H1 (cell line): Measurements from ENCODE around the gene CBFB. TPM values are rescaled to one million over a fixed set of nuclear protein-coding genes. Genes with fewer than 3 reads are reported as not detected.

Experiments
- CTCF ChIA-PET: fragments of 300-600 bp; sonication (Branson Sonifier 250); formaldehyde crosslinking; loops from one replicate; lab custom pipeline; 2021; ENCODE audit not compliant: partially characterized antibody; lab: Charles Lee
- POLR2A ChIA-PET: fragments of 300-600 bp; sonication (Branson Sonifier 250); formaldehyde crosslinking; loops from one replicate; lab custom pipeline; 2021; ENCODE audit warnings: inconsistent platforms; ENCODE audit not compliant: partially characterized antibody; lab: Charles Lee
- DNase-seq, 2 experiments: peaks; one replicate each; pipeline versions ENCODE4 v3.0.0 to v3.0.0-alpha.2; 2010 to 2022; ENCODE audit warnings: low spot score in 2 of 2, low read depth in 1 of 2, mixed read lengths in 1 of 2
- FAIRE-seq: peaks from 2 replicates; lab custom pipeline; 2011; peaks lifted over from hg19 to GRCh38; lab: Jason Lieb, UNC
- H2AFZ ChIP-seq: 2 replicates; pipeline ENCODE4 v1.8.1; 2012; ENCODE audit warnings: low read length, inconsistent platforms
- H2AK5ac ChIP-seq: 2 replicates; pipeline ENCODE4 v1.6.1; 2013; ENCODE audit warnings: low read depth, low read length
- H2BK120ac ChIP-seq: replicated peaks from 2 replicates; pipeline ENCODE3; 2013; ENCODE audit warnings: low read depth, low read length, inconsistent platforms
- H2BK12ac ChIP-seq: 2 replicates; pipeline ENCODE4 v1.6.1; 2013; ENCODE audit warnings: low read depth, low read length
- H2BK15ac ChIP-seq: 2 replicates; pipeline ENCODE4 v1.6.1; 2013; ENCODE audit warnings: low read length
- H2BK20ac ChIP-seq: 2 replicates; pipeline ENCODE4 v1.6.1; 2013; ENCODE audit warnings: low read length
- H2BK5ac ChIP-seq: 2 replicates; pipeline ENCODE4 v1.6.1; 2013; ENCODE audit warnings: low read depth, low read length
- H3K14ac ChIP-seq: 2 replicates; pipeline ENCODE4 v1.6.1; 2013; ENCODE audit warnings: inconsistent platforms; ENCODE audit not compliant: insufficient read length
- H3K18ac ChIP-seq: 2 replicates; pipeline ENCODE4 v1.6.1; 2013; ENCODE audit warnings: low read length; ENCODE audit errors: extremely low read depth
- H3K23ac ChIP-seq: 2 replicates; pipeline ENCODE4 v1.6.1; 2013; ENCODE audit warnings: inconsistent platforms; ENCODE audit not compliant: insufficient read length
- H3K23me2 ChIP-seq: 2 replicates; pipeline ENCODE4 v1.6.1; 2013; ENCODE audit warnings: low read depth, low read length
- H3K27ac ChIP-seq: 2 replicates; pipeline ENCODE4 v1.6.1; 2011; ENCODE audit warnings: low read depth, low read length, inconsistent platforms
- H3K27me3 ChIP-seq, 4 experiments: replicated peaks in 1 of 4; 1 replicate in 1 of 4; 2 replicates in 3 of 4; pipeline versions ENCODE4 v1.6.1 to v1.8.1; 2011 to 2013; ENCODE audit warnings: low read length in 3 of 4, mild to moderate bottlenecking in 3 of 4, inconsistent platforms in 2 of 4, mixed read lengths in 2 of 4, moderate library complexity in 1 of 4; ENCODE audit not compliant: control insufficient read depth in 3 of 4, insufficient read depth in 3 of 4; ENCODE audit errors: extremely low read depth in 1 of 4
- H3K36me3 ChIP-seq, 4 experiments: 2 replicates each; pipeline versions ENCODE4 v1.6.1 to v1.8.1; 2011 to 2013; ENCODE audit warnings: mild to moderate bottlenecking in 4 of 4, low read length in 3 of 4, moderate library complexity in 2 of 4, control low read depth in 1 of 4, inconsistent platforms in 1 of 4; ENCODE audit not compliant: insufficient read depth in 4 of 4, control insufficient read depth in 2 of 4
- H3K4ac ChIP-seq: replicated peaks from 2 replicates; pipeline ENCODE3; 2013; ENCODE audit warnings: low read length, low read depth, mixed read lengths, inconsistent platforms; ENCODE audit not compliant: insufficient read length
- H3K4me1 ChIP-seq, 4 experiments: replicated peaks in 1 of 4; 1 replicate in 1 of 4; 2 replicates in 3 of 4; pipeline versions ENCODE4 v1.6.1 to v1.8.1; 2011 to 2013; ENCODE audit warnings: low read length in 3 of 4, inconsistent platforms in 2 of 4, mixed read lengths in 1 of 4; ENCODE audit not compliant: insufficient read depth in 4 of 4, control insufficient read depth in 3 of 4
- H3K4me2 ChIP-seq, 2 experiments: 2 replicates each; pipeline versions ENCODE4 v1.6.1 to v1.8.1; 2011 to 2013; ENCODE audit warnings: low read depth in 2 of 2, low read length in 2 of 2, control low read depth in 1 of 2, inconsistent platforms in 1 of 2, mild to moderate bottlenecking in 1 of 2; ENCODE audit not compliant: insufficient read depth in 1 of 2
- H3K4me3 ChIP-seq, 4 experiments: fragments of 200-600, 300-600 bp in 1 of 4; sonication (generic), shearing (Covaris generic), sonication (Bioruptor Twin) in 1 of 4; 2 replicates each; pipeline versions ENCODE4 v1.5.1 to v1.8.1; 2011 to 2016; ENCODE audit warnings: low read length in 4 of 4, low read depth in 3 of 4, control low read depth in 2 of 4, inconsistent platforms in 2 of 4, mild to moderate bottlenecking in 2 of 4, mixed read lengths in 1 of 4, moderate library complexity in 1 of 4; ENCODE audit not compliant: insufficient read depth in 2 of 4; ENCODE audit errors: extremely low read depth in 1 of 4
- H3K56ac ChIP-seq: replicated peaks from 2 replicates; pipeline ENCODE3; 2013; ENCODE audit warnings: low read depth, mild to moderate bottlenecking, mixed read lengths, low read length, inconsistent platforms; ENCODE audit not compliant: insufficient read length
- H3K79me1 ChIP-seq: 2 replicates; pipeline ENCODE4 v1.6.1; 2013; ENCODE audit warnings: low read depth, low read length, control low read depth
- H3K79me2 ChIP-seq, 2 experiments: 2 replicates each; pipeline versions ENCODE4 v1.6.1 to v1.8.1; 2012 to 2013; ENCODE audit warnings: low read length in 2 of 2, mild to moderate bottlenecking in 2 of 2, inconsistent platforms in 1 of 2; ENCODE audit not compliant: insufficient read depth in 2 of 2, control insufficient read depth in 1 of 2
- H3K9ac ChIP-seq, 4 experiments: replicated peaks in 1 of 4; 1 replicate in 1 of 4; 2 replicates in 3 of 4; pipeline versions ENCODE4 v1.6.1 to v1.8.1; 2011 to 2013; ENCODE audit warnings: low read depth in 3 of 4, low read length in 3 of 4, control low read depth in 2 of 4, mild to moderate bottlenecking in 2 of 4, moderate library complexity in 2 of 4, inconsistent platforms in 1 of 4; ENCODE audit errors: extremely low read depth in 1 of 4
- H3K9me3 ChIP-seq, 2 experiments: 2 replicates each; pipeline versions ENCODE4 v1.6.1 to v1.8.1; 2012 to 2013; ENCODE audit warnings: mild to moderate bottlenecking in 2 of 2, moderate library complexity in 2 of 2, control low read depth in 1 of 2, inconsistent platforms in 1 of 2, low read depth in 1 of 2, low read length in 1 of 2, mixed read lengths in 1 of 2; ENCODE audit not compliant: insufficient read depth in 2 of 2
- H4K20me1 ChIP-seq, 2 experiments: replicated peaks in 1 of 2; 2 replicates each; pipeline versions ENCODE3 to v1.8.1; 2011 to 2013; ENCODE audit warnings: inconsistent platforms in 2 of 2, low read length in 2 of 2, mild to moderate bottlenecking in 1 of 2; ENCODE audit not compliant: insufficient read depth in 2 of 2, control insufficient read depth in 1 of 2
- H4K5ac ChIP-seq: 2 replicates; pipeline ENCODE4 v1.6.1; 2013; ENCODE audit warnings: low read length, low read depth, mixed read lengths, inconsistent platforms; ENCODE audit not compliant: insufficient read length
- H4K8ac ChIP-seq: 2 replicates; pipeline ENCODE4 v1.8.0; 2013; ENCODE audit warnings: mild to moderate bottlenecking, moderate library complexity, low read length, inconsistent platforms; ENCODE audit not compliant: insufficient read depth; ENCODE audit errors: extremely low read depth
- H4K91ac ChIP-seq: replicated peaks from 2 replicates; pipeline ENCODE3; 2013; ENCODE audit warnings: low read length, mixed read lengths, inconsistent platforms; ENCODE audit not compliant: insufficient read length
- CHD2 ChIP-seq: IDR thresholded peaks from 2 replicates; pipeline ENCODE4 v1.6.1; 2012; ENCODE audit warnings: low read length, improper control_type of control experiment
- RNF2 ChIP-seq: fragments of 200-900, 300-1000 bp; sonication (generic); IDR thresholded peaks from 2 replicates; pipeline ENCODE4 v1.7.1; 2016; ENCODE audit warnings: borderline replicate concordance, low read depth, mild to moderate bottlenecking, antibody characterized with exemption, low read length; ENCODE audit not compliant: poor library complexity, severe bottlenecking; ENCODE audit errors: missing control alignments
- SIX5 ChIP-seq: IDR thresholded peaks from 2 replicates; pipeline ENCODE4 v1.6.1; 2011; ENCODE audit warnings: mild to moderate bottlenecking, low read depth, low read length
- SP2 ChIP-seq: IDR thresholded peaks from 2 replicates; pipeline ENCODE4 v1.6.1; 2012; ENCODE audit warnings: mild to moderate bottlenecking, low read length, inconsistent platforms
- WGBS, 2 experiments: shearing (Covaris generic) in 1 of 2; methylation state at CpG; one replicate each; pipeline versions ENCODE4 v1.1.6 to v1.1.7; 2013 to 2015; ENCODE audit warnings: low lambda C conversion rate in 2 of 2, mixed read lengths in 2 of 2, inconsistent platforms in 1 of 2, low coverage in 1 of 2, missing lambda C conversion rate in 1 of 2; ENCODE audit not compliant: insufficient replicate concordance in 2 of 2, insufficient coverage in 1 of 2, insufficient read length in 1 of 2; ENCODE audit errors: extremely low coverage in 1 of 2, missing lambda C conversion rate in 1 of 2; 5-methylcytosine and 5-hydroxymethylcytosine counted together
- polyA plus RNA-seq, 7 experiments: library from polyadenylated mRNA; depleted of rRNA in 3 of 7; stranded (reverse) in 5 of 7; unstranded in 2 of 7; fragments of >200 nt in 5 of 7; fragments of 200-250 nt in 2 of 7; gene quantifications; 1 replicate in 5 of 7; 2 replicates in 1 of 7; 4 replicates in 1 of 7; pipeline versions ENCODE4 v1.2.1 to v1.2.3, GENCODE V29; 2011 to 2013; ENCODE audit warnings: missing spikeins in 2 of 7, mixed read lengths in 2 of 7
- total RNA-seq: library from RNA; stranded (reverse); fragmentation: NEBNext Ultra II Directional; extraction: Animal tissue kit (Norgen Biotek cat#: 25700); gene quantifications from 2 replicates; pipeline ENCODE4 v1.2.1, GENCODE V29; 2021
- TF ChIP-seq, protein P1 (sequence below): IDR thresholded peaks from 2 replicates; pipeline ENCODE4 v1.6.1; 2012; ENCODE audit warnings: low read length, inconsistent platforms
- TF ChIP-seq, protein P2 (sequence below): IDR thresholded peaks from 2 replicates; pipeline ENCODE4 v1.6.1; 2012; ENCODE audit warnings: inconsistent platforms

The CBFB gene
- total and polyA plus RNA-seq, 2 of the 8 experiments (the other 6 are each of a cell fraction or from before 2014, with no cell fraction given) = 11.5 to 31.6 TPM

DNA sequence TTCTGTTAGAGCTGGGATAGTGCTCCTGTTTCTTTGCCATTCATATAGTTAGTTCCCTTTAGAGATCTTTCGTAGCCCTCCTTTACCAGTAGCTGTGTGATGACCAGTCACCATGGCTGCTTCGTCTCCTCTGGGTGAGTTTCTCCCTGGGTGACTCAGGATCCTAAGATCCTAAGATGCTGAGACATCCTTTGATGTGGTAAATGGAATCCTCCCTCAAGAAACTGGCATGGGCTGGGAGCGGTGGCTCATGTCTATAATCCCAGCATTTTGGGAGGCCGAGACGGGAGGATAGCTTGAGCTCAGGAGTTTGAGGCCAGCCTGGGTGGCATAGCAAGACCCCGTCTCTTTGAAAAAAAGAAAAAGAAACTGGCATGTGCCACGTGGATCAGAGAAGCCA, 86.7 kb downstream of the CBFB start:
- Histone ChIP-seq H3K23ac (no peak overlapping the region), H3K9ac (no peak overlapping the region), H3K9me3 (no peaks in the 10 kb centered on the region), H2BK15ac (no peak overlapping the region), H2BK120ac (no peak overlapping the region), H2AK5ac (no peak overlapping the region), H3K27ac (no peak overlapping the region), H3K27me3 (no peaks in the 10 kb centered on the region), H3K4me2 (no peak overlapping the region), H4K91ac (no peak overlapping the region), H3K79me2 (peaks cover 4 to 54% of the 10 kb centered on the region in 2 experiments; a peak in 3 of 4 replicates), H2BK12ac (no peak overlapping the region), H3K56ac (no peak overlapping the region), H2AFZ (no peak overlapping the region), H3K36me3 (peaks cover 0 to 8% (median 2%) of the 10 kb centered on the region in 4 experiments; a peak in 1 of 8 replicates), H2BK5ac (no peak overlapping the region), H3K4me1 (0 out of 7 replicates have a peak, but pooled peaks cover 0 to 2% (median 0%) of the 10 kb centered on the region in 4 experiments), H3K4ac (no peak overlapping the region)
- POLR2A ChIA-PET = no interaction called here
- 91% methylated on average over 7 of the region's 7 CpGs; no CpG with 5 or more reads in 1 of the 2 experiments for WGBS, 2 experiments
- DNase-seq (no peak), FAIRE-seq (no peak)
- TF ChIP-seq, protein P1, sequence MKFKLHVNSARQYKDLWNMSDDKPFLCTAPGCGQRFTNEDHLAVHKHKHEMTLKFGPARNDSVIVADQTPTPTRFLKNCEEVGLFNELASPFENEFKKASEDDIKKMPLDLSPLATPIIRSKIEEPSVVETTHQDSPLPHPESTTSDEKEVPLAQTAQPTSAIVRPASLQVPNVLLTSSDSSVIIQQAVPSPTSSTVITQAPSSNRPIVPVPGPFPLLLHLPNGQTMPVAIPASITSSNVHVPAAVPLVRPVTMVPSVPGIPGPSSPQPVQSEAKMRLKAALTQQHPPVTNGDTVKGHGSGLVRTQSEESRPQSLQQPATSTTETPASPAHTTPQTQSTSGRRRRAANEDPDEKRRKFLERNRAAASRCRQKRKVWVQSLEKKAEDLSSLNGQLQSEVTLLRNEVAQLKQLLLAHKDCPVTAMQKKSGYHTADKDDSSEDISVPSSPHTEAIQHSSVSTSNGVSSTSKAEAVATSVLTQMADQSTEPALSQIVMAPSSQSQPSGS = no peak
- TF ChIP-seq RNF2 (no peak), SP2 (no peak), CHD2 (no peak), SIX5 (no peak)
- TF ChIP-seq, protein P2, sequence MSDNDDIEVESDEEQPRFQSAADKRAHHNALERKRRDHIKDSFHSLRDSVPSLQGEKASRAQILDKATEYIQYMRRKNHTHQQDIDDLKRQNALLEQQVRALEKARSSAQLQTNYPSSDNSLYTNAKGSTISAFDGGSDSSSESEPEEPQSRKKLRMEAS = no peak
- TF ChIP-seq, all 59 proteins: peak for 0
- Histone ChIP-seq H2BK20ac (no peak overlapping the region), H4K20me1 (peaks cover 3 to 9% of the 10 kb centered on the region in 2 experiments), H3K4me3 (no peak overlapping the region), H3K79me1 (peaks cover 11% of the 10 kb centered on the region; the same call in 1 of the 2 replicates), H4K5ac (no peak overlapping the region), H3K14ac (no peak overlapping the region), H3K23me2 (no peaks in the 10 kb centered on the region), H3K18ac (no peak overlapping the region), H4K8ac (no peak overlapping the region)
- CTCF ChIA-PET = interaction anchor here (0.8 to 3.6 kb wide), 13 partner anchors 9 to 206 kb away, joined by 3 to 22 read pairs (median 3); partner anchors contain the start of genes B3GNT9, FBXL8 and TRADD
